SH-SY5Y (cell line): ENCODE data around the gene ABCC4.

Source experiments
- GATA2 ChIP-seq: IDR thresholded peaks from 2 replicates; pipeline ENCODE4 v1.6.1; 2011; ENCODE audit warnings: mild to moderate bottlenecking, low read depth, low read length
- GATA3 ChIP-seq: IDR thresholded peaks from 2 replicates; pipeline ENCODE4 v1.6.1; 2011; ENCODE audit warnings: low read depth, mild to moderate bottlenecking, low read length, moderate library complexity

GRCh38 chr13:95176611-95177259, 124.5 kb downstream of the ABCC4 start:
- TF ChIP-seq GATA3 (no peak), GATA2 (no peak)
